Measurements from ENCODE around the gene CACNA1H.
"Not testable (repeated sequence)": the region's sequence is repeated elsewhere in the genome, so short reads cannot be mapped to it uniquely, and the experiment has no call there.

CACNA1H gene

GRCh38 chr16:1193825-1194581 lies 41.1 kb downstream of the CACNA1H start:
- no peak for DNase-seq (ENCODE audit: low read depth)

- DNase-seq (ENCODE audit: low read depth), result no peak
Observed at GRCh38 chr16:1194665-1195392, 41.9 kb downstream of the CACNA1H start.

GRCh38 chr16:1195393-1195666 lies 42.4 kb downstream of the CACNA1H start:
- DNase-seq (ENCODE audit: low read depth), result no peak

GRCh38 chr16:1196494-1196893 lies 43.6 kb downstream of the CACNA1H start:
- no peak for DNase-seq (ENCODE audit: low read depth)

- DNase-seq (ENCODE audit: low read depth), result no peak
Observed at GRCh38 chr16:1197237-1197866, 44.4 kb downstream of the CACNA1H start.

GRCh38 chr16:1198194-1198593 lies 45.3 kb downstream of the CACNA1H start:
- no peak for DNase-seq (ENCODE audit: low read depth)

GRCh38 chr16:1198671-1199346 lies 45.9 kb downstream of the CACNA1H start:
- DNase-seq (ENCODE audit: low read depth), result not testable (repeated sequence)

GRCh38 chr16:1199347-1200013 lies 46.6 kb downstream of the CACNA1H start:
- DNase-seq (ENCODE audit: low read depth), result no peak

GRCh38 chr16:1200014-1200627 lies 47.2 kb downstream of the CACNA1H start:
- no peak for DNase-seq (ENCODE audit: low read depth)

- DNase-seq (ENCODE audit: low read depth), result no peak
Observed at GRCh38 chr16:1201444-1201843, 48.5 kb downstream of the CACNA1H start.

- DNase-seq (ENCODE audit: low read depth), result no peak
Observed at GRCh38 chr16:1202274-1202673, 49.4 kb downstream of the CACNA1H start.

GRCh38 chr16:1204933-1205332 lies 52.0 kb downstream of the CACNA1H start:
- DNase-seq (ENCODE audit: low read depth), result no peak

- DNase-seq (ENCODE audit: low read depth), result no peak
Observed at GRCh38 chr16:1206326-1206725, 53.4 kb downstream of the CACNA1H start.

GRCh38 chr16:1206786-1207185 lies 53.9 kb downstream of the CACNA1H start:
- DNase-seq (ENCODE audit: low read depth), result no peak

- DNase-seq (ENCODE audit: low read depth), result no peak
Observed at GRCh38 chr16:1208239-1208830, 55.4 kb downstream of the CACNA1H start.

GRCh38 chr16:1209081-1209480 lies 56.2 kb downstream of the CACNA1H start:
- DNase-seq (ENCODE audit: low read depth), result no peak

GRCh38 chr16:1210461-1210860 lies 57.6 kb downstream of the CACNA1H start:
- DNase-seq (ENCODE audit: low read depth), result no peak

- DNase-seq (ENCODE audit: low read depth), result no peak
Observed at GRCh38 chr16:1211451-1212268, 58.8 kb downstream of the CACNA1H start.

GRCh38 chr16:1212616-1213194 lies 59.8 kb downstream of the CACNA1H start:
- DNase-seq (ENCODE audit: low read depth), result no peak

- no peak for DNase-seq (ENCODE audit: low read depth)
Observed at GRCh38 chr16:1213231-1213630, 60.3 kb downstream of the CACNA1H start.

Measured in stimulated activated CD8-positive, alpha-beta memory T cell treated with anti-CD3 and anti-CD28 coated beads, Interleukin-4, amount 100 ng/mL, for 24 hours (primary cell).